Neuron (in vitro differentiated cells): ENCODE results near the gene NDEL1.

Experiments
- H2AFZ ChIP-seq: one replicate; pipeline ENCODE4 v1.6.1; 2013; ENCODE audit warnings: low read depth, mild to moderate bottlenecking, inconsistent platforms, low read length, moderate library complexity
- H3K27me3 ChIP-seq: one replicate; pipeline ENCODE4 v1.6.1; 2013; ENCODE audit warnings: low read length; ENCODE audit not compliant: insufficient read depth
- H3K36me3 ChIP-seq: one replicate; pipeline ENCODE4 v1.6.1; 2013; ENCODE audit warnings: low read length; ENCODE audit not compliant: insufficient read depth
- H3K4me1 ChIP-seq: one replicate; pipeline ENCODE4 v1.6.1; 2013; ENCODE audit warnings: low read length; ENCODE audit not compliant: insufficient read depth
- H3K4me3 ChIP-seq: 2 replicates; pipeline ENCODE4 v1.5.1; 2013; ENCODE audit warnings: mild to moderate bottlenecking, low read length, moderate library complexity
- H3K9me3 ChIP-seq: one replicate; pipeline ENCODE4 v1.6.1; 2013; ENCODE audit warnings: low read length

The NDEL1 gene

DNA sequence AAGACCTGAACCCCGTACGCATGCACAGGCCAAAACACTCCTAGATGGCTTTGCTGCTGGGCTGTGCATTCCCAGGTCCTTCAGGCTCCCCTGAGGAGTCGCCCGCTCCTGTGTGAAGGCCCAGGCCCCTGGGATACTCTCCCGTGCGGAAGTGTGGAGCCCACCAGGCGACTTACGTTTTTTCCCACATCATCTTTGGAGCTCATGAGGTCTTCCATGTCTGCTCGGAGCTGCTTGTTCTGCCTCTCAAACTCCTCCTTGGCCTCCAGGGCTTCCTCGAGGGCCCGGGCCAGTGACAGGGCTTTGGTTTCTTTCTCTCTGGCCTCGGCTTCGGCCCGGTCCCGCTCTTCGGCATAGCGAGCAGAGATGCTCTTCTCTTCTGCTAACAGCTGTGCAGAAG lies 56.4 kb downstream of the NDEL1 start:
- no peaks in the 10 kb centered on the region for H3K9me3 ChIP-seq
- H2AFZ ChIP-seq: no peak overlapping the region
- H3K4me3 ChIP-seq: no peak overlapping the region
- no peaks in the 10 kb centered on the region for H3K4me1 ChIP-seq
- H3K27me3 ChIP-seq: no peaks in the 10 kb centered on the region
- H3K36me3 ChIP-seq: peaks cover 92% of the 10 kb centered on the region

DNA sequence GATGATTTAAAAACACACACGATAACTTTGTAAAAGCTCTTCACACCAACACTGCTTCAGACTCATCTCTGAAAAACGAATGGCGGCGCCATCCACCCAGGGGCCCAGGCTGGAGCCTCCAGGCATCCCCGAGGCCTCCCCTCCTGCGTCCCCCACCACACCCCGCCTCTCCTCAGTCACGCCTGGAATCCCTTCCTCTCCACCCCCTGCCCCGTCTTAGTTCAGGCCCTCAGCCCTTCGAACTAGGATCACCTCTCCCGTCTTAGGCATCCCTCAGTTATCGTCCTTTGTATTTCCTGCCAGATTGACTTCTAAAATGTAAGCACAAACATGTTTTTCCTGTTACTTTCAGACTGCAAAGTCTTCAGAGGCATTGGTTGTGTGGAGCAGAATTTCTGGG lies 58.3 kb downstream of the NDEL1 start:
- Histone ChIP-seq H3K9me3 (no peaks in the 10 kb centered on the region), H2AFZ (no peak overlapping the region), H3K4me1 (no peaks in the 10 kb centered on the region), H3K27me3 (no peaks in the 10 kb centered on the region), H3K4me3 (no peak overlapping the region), H3K36me3 (peaks cover 86% of the 10 kb centered on the region)

DNA sequence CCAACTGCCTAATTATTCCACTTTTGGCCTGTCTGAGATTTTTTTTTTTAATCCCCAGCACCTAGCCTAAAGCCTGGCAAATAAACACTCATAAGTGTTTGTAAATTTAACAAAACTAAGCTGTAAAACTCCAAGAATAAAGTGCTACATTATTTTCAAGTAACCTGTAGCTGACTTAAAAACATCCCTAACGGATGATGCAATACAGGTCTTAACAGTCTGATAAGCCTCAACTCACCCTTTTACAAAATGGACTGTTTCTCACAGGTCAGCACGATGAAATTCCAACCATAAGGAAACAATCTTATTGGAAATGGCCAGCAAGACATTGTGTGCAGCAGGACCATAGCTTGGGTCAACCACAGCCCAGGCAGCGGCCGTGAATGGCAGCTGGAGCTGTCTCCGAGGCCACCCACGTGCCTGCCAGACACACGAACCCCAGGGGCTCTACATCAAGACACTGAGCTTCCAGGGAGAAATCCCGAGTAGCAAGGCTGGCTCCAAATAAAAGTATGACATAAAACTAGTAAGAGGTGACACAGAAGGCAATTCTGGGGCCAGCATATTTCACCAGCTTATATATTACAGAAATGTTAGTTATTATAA lies 58.9 kb downstream of the NDEL1 start:
- H2AFZ ChIP-seq: no peak overlapping the region
- H3K4me3 ChIP-seq: no peak overlapping the region
- no peaks in the 10 kb centered on the region for H3K27me3 ChIP-seq
- no peaks in the 10 kb centered on the region for H3K9me3 ChIP-seq
- no peaks in the 10 kb centered on the region for H3K4me1 ChIP-seq
- H3K36me3 ChIP-seq: peaks cover 87% of the 10 kb centered on the region

DNA sequence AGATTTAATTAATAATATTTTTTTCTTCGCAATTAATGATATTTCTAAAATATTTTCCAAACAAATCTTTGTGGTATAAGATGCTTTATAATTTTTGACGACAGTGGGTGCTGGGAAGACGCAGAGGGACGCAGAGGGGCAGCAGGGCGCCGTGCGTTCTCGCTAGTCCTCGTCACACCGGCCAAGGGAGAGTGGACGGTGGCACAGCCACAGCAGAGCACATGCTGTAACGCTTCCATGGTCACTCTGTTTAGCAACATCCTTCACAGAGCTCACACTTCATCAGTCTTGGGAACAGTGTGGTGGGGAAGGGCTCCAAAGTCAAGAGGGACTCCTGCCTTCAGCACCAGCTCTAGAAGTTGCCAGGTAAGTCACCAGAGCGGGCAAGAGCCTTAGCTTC lies 60.4 kb downstream of the NDEL1 start:
- Histone ChIP-seq H3K4me1 (no peaks in the 10 kb centered on the region), H3K36me3 (peaks cover 87% of the 10 kb centered on the region), H3K9me3 (no peaks in the 10 kb centered on the region), H3K27me3 (no peaks in the 10 kb centered on the region), H2AFZ (no peak overlapping the region), H3K4me3 (no peak overlapping the region)

DNA sequence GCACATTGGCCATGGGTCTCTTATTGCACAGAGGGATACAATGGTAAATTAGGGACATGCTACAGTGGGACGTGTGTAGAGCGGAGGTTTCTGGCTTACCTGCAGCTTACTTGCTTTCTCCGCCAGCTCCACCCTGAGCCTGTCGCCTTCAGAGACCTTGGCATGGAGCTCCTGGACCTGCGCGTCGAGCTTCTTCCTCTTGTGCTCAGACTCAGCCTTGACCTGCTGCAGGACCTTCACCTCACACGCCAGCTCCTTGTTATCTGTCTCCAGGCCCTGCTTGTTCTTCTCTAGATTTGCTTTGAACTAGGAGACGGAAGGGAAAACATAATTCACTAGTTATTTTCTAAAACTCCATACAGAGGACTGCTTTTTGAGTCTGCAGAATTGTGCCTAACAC lies 63.5 kb downstream of the NDEL1 start:
- no peaks in the 10 kb centered on the region for H3K27me3 ChIP-seq
- H3K9me3 ChIP-seq: no peaks in the 10 kb centered on the region
- peaks cover 80% of the 10 kb centered on the region for H3K36me3 ChIP-seq
- H3K4me3 ChIP-seq: no peak overlapping the region
- H3K4me1 ChIP-seq: no peaks in the 10 kb centered on the region
- no peak overlapping the region for H2AFZ ChIP-seq

DNA sequence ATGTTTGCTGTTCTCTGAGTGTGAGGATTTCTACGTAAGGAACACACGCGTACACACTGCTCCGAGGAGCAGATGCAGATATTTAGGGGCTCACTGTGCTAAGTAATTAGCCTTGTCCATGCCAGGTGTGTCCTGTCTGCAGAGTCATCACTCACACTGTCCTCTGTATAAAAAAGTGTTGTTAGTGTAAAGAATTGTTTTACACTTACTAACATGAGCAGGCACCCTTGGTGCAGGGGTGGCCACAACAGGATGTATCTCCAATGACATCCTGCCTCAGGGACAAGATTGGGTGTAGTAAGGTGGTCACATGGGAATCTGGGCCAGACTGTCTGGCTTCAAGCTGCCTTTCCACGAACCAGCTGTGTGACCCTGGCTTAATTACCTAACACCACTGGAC lies 63.9 kb downstream of the NDEL1 start:
- H3K4me1 ChIP-seq: no peaks in the 10 kb centered on the region
- H3K27me3 ChIP-seq: no peaks in the 10 kb centered on the region
- no peaks in the 10 kb centered on the region for H3K9me3 ChIP-seq
- H3K4me3 ChIP-seq: no peak overlapping the region
- H2AFZ ChIP-seq: no peak overlapping the region
- H3K36me3 ChIP-seq: peaks cover 80% of the 10 kb centered on the region

DNA sequence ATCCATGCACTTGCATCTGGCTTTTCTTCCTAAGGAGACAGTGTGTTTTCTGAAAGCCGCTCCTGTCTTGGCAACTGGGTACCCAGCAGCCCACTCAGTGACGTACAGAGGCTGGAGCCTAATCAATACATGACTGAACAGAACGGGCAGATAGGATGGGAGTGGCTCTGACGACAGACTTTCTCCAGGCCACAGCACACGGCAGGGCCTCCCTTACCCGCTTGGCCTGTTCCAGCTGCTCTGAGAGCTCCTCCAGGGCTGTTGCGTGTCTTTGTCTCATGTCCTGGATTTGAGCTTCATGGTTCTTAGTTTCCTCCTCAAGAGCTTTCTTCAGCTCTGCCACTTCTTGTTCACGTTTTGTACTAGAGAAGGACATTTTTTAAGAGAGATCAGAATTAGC lies 64.9 kb downstream of the NDEL1 start:
- Histone ChIP-seq H2AFZ (no peak overlapping the region), H3K4me1 (no peaks in the 10 kb centered on the region), H3K36me3 (peaks cover 84% of the 10 kb centered on the region), H3K27me3 (no peaks in the 10 kb centered on the region), H3K4me3 (no peak overlapping the region), H3K9me3 (no peaks in the 10 kb centered on the region)

DNA sequence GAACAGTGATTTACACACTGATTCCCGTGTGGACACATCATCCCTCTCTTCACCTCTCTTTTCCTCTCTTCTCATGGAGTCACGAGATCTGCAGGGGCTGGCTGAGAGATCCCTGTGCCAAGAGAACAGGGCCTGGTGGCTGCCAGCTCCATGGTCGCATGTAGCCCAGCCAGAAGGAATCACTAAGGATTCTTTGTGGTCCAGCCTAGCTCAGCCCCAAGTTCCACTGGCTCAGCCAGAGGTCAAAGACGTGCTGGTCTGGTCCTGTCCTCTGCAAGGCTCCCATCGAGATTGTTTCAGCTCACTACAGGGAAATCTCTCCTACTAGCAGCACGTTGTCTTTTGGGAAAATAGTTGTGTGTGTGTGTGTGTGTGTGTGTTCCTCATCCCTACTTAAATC lies 66.4 kb downstream of the NDEL1 start:
- Histone ChIP-seq H3K36me3 (peaks cover 86% of the 10 kb centered on the region), H3K4me3 (no peak overlapping the region), H2AFZ (no peak overlapping the region), H3K9me3 (no peaks in the 10 kb centered on the region), H3K27me3 (no peaks in the 10 kb centered on the region), H3K4me1 (no peaks in the 10 kb centered on the region)

DNA sequence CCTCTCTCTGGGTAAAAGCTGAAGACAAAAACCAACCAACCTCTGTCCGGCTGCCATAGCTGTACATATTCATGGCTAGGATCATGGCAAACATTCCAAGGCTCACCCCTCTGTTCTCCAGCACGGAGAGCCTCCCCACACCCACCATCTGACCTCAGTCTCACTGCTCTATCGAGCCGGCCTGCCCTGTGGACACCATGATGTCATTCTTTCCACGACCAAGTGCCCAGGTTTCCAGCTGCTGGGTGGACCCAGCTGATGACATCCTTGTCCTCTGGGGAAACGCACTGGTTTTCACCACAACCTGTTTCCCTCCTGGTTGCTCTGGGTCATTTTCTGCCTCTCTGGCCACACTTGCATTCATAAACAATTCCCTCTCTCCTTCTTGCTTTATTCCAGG lies 67.7 kb downstream of the NDEL1 start:
- Histone ChIP-seq H3K4me3 (no peak overlapping the region), H3K36me3 (peaks cover 91% of the 10 kb centered on the region), H3K4me1 (no peaks in the 10 kb centered on the region)

DNA sequence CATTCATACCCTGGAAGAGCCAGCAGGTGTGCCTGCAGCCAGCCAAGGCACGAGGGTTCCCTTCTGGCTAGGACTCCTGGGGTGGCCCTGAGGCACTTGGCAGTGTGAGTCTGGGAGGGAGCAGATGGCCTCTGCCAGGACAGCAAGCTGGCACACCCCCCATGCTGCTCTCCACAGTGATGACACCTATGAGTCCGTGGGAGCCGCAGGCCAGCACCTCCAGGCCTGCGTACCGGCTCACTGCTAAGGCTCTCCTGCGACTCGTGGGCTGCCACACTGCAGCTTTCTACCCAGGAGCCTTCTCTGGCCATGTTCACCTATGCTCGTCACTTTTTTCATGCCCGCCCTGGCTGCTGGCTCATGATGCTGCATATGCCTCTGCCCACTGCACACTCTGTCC lies 68.1 kb downstream of the NDEL1 start:
- no peak overlapping the region for H3K4me3 ChIP-seq
- no peak overlapping the region for H2AFZ ChIP-seq
- no peaks in the 10 kb centered on the region for H3K4me1 ChIP-seq
- H3K27me3 ChIP-seq: no peaks in the 10 kb centered on the region
- no peaks in the 10 kb centered on the region for H3K9me3 ChIP-seq
- H3K36me3 ChIP-seq: peaks cover 92% of the 10 kb centered on the region

More for the DNA sequence above, 67.7 kb downstream of the NDEL1 start:
- no peak overlapping the region for H2AFZ ChIP-seq
- H3K9me3 ChIP-seq: no peaks in the 10 kb centered on the region
- H3K27me3 ChIP-seq: no peaks in the 10 kb centered on the region

DNA sequence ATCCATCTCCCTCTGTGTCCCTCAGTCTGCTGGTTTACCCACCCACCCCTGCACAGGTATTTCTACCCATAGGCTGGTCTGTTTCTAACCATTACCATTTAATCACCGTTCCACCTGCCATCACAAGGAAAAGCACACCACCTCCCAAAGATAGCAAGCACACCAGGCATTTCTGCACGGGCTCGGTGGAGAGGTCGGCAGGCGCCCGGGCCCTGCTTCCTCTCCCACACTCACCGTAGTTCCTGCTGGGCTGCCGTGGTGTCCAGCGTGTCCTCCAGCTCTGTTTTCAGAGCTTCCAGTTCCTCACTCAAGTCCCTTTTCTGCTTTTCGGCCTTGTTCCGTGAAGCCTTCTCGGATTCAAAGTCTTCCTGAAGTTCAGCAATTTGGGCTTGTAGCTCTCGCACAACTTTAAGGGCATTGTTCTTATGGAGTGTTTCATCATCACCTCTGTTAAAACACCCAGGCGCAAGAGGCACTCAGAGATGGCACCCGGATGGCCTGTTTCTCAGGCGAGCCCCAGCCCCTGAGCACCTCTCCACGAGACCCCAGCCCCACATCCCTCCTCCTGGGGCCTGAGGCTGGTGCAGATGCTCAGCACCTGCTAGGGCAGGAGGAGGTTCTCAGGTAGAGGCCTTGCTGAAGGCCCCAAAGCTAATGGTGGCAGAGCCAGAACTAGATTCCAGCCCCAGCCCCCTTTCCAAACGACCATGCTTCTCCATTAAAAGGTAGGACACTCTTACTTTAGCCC lies 69.0 kb downstream of the NDEL1 start:
- H3K36me3 ChIP-seq: peaks cover 92% of the 10 kb centered on the region
- no peaks in the 10 kb centered on the region for H3K9me3 ChIP-seq
- no peaks in the 10 kb centered on the region for H3K27me3 ChIP-seq
- no peak overlapping the region for H2AFZ ChIP-seq
- H3K4me3 ChIP-seq: no peak overlapping the region
- H3K4me1 ChIP-seq: no peaks in the 10 kb centered on the region

DNA sequence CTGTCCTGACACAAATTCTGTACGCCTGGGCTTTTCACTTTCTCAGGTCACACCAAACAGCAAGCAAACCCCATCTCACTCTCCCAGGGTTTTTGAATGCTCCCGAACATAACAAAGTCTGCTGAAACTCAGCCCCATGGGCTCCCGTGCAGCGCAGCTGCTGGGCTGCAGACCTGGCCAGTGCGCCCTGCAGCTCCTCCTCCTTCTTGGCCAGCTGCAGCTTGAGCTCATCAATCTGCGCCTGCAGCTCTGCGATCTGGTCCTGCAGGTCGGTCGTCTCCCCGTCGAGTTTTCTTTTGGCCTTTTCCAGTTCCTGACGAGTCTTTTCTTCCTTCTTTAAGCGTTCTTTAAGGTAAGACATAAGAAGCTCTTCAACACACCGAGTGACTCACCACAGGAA lies 70.5 kb downstream of the NDEL1 start:
- Histone ChIP-seq H3K4me1 (no peaks in the 10 kb centered on the region), H3K4me3 (no peak overlapping the region), H3K9me3 (no peaks in the 10 kb centered on the region), H2AFZ (no peak overlapping the region), H3K36me3 (peaks cover 89% of the 10 kb centered on the region), H3K27me3 (no peaks in the 10 kb centered on the region)

DNA sequence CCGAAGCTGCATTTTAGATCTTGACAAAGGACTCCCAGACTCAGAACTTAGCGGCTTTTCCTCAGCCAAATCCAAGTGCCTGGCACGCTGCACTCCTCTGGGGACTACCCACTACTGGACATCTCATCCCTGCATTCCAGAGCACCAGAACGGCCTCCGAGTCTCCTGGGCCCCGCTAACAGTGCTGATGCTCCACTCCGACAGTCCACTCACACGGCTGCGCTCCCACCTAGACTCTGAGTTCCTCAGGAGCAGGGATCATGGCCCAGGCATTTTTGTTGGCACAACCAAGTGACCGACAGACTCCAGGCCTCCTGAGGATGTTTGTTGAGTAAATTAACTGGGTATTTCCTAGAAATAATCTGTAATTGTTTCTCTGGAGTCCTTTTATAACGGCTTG lies 79.1 kb downstream of the NDEL1 start:
- peaks cover 91% of the 10 kb centered on the region for H3K36me3 ChIP-seq
- no peaks in the 10 kb centered on the region for H3K4me1 ChIP-seq
- no peak overlapping the region for H3K4me3 ChIP-seq

More for the DNA sequence above, 79.1 kb downstream of the NDEL1 start:
- Histone ChIP-seq H3K9me3 (peaks cover 3% of the 10 kb centered on the region), H2AFZ (no peak overlapping the region), H3K27me3 (no peaks in the 10 kb centered on the region)
